HG03342 (cell line): ENCODE data around the gene SEL1L.
A peak's percentile ranks its signal among the peaks of the same experiment; 100 is the strongest.
"Not testable (repeated sequence)": the region's sequence is repeated elsewhere in the genome, so short reads cannot be mapped to it uniquely, and the experiment has no call there.

ENCODE experiments used
- ATAC-seq: cut with Tn5 transposase; IDR thresholded peaks from one replicate; pipeline ENCODE4 v1.9.1; 2021; ENCODE audit warnings: mild to moderate bottlenecking, moderate library complexity; ENCODE audit not compliant: unreplicated experiment

SEL1L gene

GRCh38 chr14:81476816-81477215 lies 56.8 kb downstream of the SEL1L start:
- ATAC-seq, result no peak

GRCh38 chr14:81474685-81475324 lies 58.8 kb downstream of the SEL1L start:
- no peak for ATAC-seq

GRCh38 chr14:81474148-81474492 lies 59.5 kb downstream of the SEL1L start:
- ATAC-seq, result peak; percentile 48

- peak; percentile 38 for ATAC-seq
These were observed 60.1 kb downstream of the SEL1L start for GRCh38 chr14:81473456-81474147.

GRCh38 chr14:81472096-81472800 lies 61.4 kb downstream of the SEL1L start:
- no peak for ATAC-seq

- no peak for ATAC-seq
These were observed 62.6 kb downstream of the SEL1L start for GRCh38 chr14:81471062-81471461.

GRCh38 chr14:81470557-81470826 lies 63.2 kb downstream of the SEL1L start:
- peak; percentile 34 for ATAC-seq

- no peak for ATAC-seq
These were observed 66.8 kb downstream of the SEL1L start for GRCh38 chr14:81466854-81467253.

- no peak for ATAC-seq
These were observed 68.0 kb downstream of the SEL1L start for GRCh38 chr14:81465507-81466228.

GRCh38 chr14:81465003-81465392 lies 68.7 kb downstream of the SEL1L start:
- ATAC-seq, result not testable (repeated sequence)

- peak; percentile 63 for ATAC-seq
These were observed 69.2 kb downstream of the SEL1L start for GRCh38 chr14:81464253-81465002.

GRCh38 chr14:81462356-81462755 lies 71.3 kb downstream of the SEL1L start:
- ATAC-seq, result not testable (repeated sequence)

GRCh38 chr14:81459912-81460311 lies 73.7 kb downstream of the SEL1L start:
- no peak for ATAC-seq

GRCh38 chr14:81458352-81458751 lies 75.3 kb downstream of the SEL1L start:
- no peak for ATAC-seq

- ATAC-seq, result peak; percentile 22
These were observed 78.3 kb downstream of the SEL1L start for GRCh38 chr14:81455390-81455789.

GRCh38 chr14:81454572-81455218 lies 79.0 kb downstream of the SEL1L start:
- peak; percentile 76 for ATAC-seq

GRCh38 chr14:81453166-81453766 lies 80.4 kb downstream of the SEL1L start:
- peak; percentile 65 for ATAC-seq

GRCh38 chr14:81452341-81453133 lies 81.1 kb downstream of the SEL1L start:
- no peak for ATAC-seq

- no peak for ATAC-seq
These were observed 82.7 kb downstream of the SEL1L start for GRCh38 chr14:81450976-81451375.
